Ecto neural progenitor cell (in vitro differentiated cells): Measurements from ENCODE around the gene ASB2.
A peak's percentile ranks its signal among the peaks of the same experiment; 100 is the strongest.

Source experiments
- DNase-seq: peaks from one replicate; pipeline ENCODE4 v3.0.0-alpha.2; 2018; ENCODE audit warnings: low spot score

The ASB2 gene

GRCh38 chr14:93946541-93947090 lies 29.8 kb downstream of the ASB2 start:
- DNase-seq, result no peak

GRCh38 chr14:93946104-93946503 lies 30.3 kb downstream of the ASB2 start:
- DNase-seq, result no peak

GRCh38 chr14:93945070-93945399 lies 31.3 kb downstream of the ASB2 start:
- DNase-seq, result no peak

- no peak for DNase-seq
Observed at GRCh38 chr14:93944348-93945069, 31.9 kb downstream of the ASB2 start.

DNA sequence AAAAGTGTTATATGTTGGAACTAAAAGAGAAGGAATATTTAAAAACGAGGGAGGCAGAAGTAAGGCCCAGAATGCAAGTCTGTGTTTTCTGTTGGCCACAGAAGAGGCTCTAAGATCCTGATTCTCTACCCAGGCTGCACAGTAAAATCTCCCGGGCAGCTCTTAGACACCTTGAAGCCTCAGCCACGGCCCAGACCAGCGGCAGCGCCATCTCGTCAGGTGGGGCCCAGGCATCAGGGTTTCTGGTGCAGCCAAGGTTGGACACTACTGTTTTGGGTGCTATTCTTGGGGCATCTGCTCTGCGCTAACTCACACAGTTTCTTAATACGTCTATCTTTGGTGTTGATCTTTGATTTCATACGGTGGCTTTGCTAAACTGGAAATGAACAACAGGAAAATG lies 32.4 kb downstream of the ASB2 start:
- DNase-seq, result no peak

DNA sequence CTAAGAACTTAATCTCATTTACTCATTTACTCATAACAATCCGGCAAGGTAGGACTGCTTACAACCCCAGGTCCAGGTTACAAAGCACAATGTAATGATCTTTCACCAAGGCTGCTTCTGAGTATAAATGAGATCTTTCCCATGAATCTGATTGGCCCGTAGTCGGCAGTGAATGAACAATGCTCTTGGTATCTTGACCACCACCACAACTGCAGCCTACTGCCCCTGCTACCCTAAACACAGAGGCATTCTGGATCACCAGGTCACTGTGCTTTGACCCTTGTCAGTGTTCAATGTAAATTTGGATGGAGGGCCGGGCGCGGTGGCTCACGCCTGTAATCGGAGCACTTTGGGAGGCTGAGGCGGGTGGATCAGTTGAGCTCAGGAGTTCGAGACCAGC lies 33.3 kb downstream of the ASB2 start:
- DNase-seq, result no peak

DNA sequence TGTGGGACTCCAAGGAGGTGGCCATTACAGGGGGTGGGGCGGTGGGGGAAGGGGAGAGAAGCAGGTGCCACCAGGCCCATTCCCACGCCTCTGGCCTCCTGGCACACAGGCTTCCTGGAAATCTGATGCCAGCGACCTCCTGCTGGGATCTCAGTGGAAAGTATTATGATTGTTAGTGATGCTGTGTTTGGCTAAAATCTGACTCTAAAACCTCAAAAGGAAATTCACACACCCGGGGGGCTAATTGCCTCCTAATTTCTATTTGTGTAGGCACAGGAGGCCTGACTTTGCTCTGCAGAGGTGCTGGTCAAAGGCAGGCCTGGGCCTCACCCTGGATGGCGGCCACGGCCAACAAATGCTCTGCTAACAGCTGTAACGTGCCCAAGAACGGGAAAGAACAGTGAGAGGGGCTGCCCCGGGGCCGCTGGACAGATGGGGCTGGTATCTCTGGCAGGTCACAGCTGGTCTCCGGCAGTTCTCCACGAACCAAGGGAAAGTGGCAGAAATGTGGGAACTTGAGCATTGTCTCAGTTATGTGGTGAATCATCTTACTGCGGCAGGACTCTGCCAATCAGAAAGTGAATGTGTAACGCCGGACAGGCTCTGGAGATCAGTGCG lies 35.0 kb downstream of the ASB2 start:
- DNase-seq, result no peak

- no peak for DNase-seq
Observed at GRCh38 chr14:93940437-93940836, 35.9 kb downstream of the ASB2 start.

DNA sequence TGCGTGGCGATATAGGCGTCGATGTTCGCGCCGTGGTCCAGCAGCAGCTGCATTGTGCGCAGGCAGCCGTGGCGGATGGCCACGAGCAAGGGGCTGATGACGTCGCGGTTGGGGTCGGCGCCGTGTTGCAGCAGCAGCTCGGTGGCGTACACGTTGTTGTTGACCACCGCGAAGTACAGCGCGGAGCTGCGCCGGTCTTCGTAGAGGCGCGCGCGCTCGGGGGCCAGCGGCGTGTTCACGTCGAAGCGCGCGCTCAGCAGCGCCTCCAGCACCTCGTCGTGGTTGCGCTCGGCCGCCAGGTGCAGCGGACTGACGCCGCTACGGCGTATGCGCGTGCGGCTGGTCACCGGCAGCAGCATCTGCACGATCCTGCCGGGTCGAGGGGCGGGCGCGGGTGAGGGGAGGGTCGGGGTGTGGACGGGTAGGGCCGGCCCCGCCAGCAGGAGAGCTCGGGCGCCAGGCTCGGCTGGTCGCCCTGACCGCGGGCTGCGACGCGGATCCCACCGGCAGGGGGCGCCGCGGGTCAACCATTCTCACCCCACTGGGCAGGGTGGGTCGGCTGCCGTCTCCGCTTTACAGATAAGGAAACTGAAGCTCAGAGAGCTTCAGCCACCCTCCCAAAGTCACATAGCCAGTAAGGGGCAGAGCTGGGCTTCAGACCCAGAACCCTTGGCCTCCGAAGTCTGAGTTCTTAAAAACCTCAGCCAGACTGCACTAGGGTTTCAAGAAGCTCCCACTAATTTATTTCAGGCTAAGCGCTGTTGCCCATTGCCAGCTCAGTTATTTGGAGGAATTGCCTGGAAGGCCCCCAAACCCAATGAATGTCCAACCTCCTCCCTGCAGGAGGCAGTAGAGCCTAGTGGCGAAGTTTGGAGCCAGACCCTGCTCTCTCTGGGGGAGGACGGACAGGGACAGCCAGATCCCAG lies 36.8 kb downstream of the ASB2 start:
- peak; percentile 96 for DNase-seq

GRCh38 chr14:93938751-93939303 lies 37.5 kb downstream of the ASB2 start:
- DNase-seq, result no peak

GRCh38 chr14:93937519-93937918 lies 38.9 kb downstream of the ASB2 start:
- DNase-seq, result no peak

- no peak for DNase-seq
Observed at GRCh38 chr14:93936926-93937325, 39.4 kb downstream of the ASB2 start.

DNA sequence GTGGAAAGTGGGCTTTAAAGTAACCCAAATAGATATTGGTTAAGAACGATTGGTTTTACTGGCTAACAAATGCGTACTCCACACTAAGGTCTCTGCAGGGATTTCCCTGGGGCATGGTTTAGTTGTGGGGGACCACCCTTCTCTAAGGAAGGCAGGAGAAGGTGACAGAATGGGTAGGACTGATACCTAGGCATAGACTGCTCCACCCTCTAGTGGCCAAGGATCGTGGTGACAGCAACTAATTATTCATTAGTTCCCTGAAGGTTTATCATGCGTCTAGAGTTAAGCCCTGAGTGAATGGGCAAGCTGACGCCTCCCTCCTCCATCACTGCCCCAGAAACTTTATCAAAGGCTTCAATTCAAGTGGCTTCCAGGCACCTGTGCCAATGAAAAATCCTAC lies 40.1 kb downstream of the ASB2 start:
- DNase-seq, result no peak

GRCh38 chr14:93935213-93935612 lies 41.2 kb downstream of the ASB2 start:
- DNase-seq, result no peak

- no peak for DNase-seq
Observed at GRCh38 chr14:93932642-93933041, 43.7 kb downstream of the ASB2 start.

DNA sequence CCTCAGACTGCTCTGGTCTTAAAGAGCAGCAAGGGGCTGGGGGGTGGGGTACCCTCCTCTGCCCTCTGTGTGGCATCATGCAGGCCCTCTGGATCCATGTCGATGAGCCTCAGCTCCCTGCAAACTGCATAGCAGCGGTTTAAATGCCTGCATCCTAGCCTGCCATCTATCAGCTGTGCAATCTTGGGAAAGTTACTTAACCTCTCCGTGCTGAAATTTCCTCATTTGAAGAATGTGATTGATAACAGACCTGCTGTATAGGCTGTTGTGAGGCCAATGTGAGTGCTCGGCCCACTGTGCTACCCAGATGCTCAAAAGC lies 45.4 kb downstream of the ASB2 start:
- no peak for DNase-seq

- DNase-seq, result no peak
Observed at GRCh38 chr14:93930296-93930988, 45.9 kb downstream of the ASB2 start.

GRCh38 chr14:93929657-93930056 lies 46.7 kb downstream of the ASB2 start:
- DNase-seq, result no peak

- DNase-seq, result no peak
Observed at GRCh38 chr14:93929048-93929535, 47.3 kb downstream of the ASB2 start.

GRCh38 chr14:93928184-93929047 lies 48.0 kb downstream of the ASB2 start:
- DNase-seq, result no peak

DNA sequence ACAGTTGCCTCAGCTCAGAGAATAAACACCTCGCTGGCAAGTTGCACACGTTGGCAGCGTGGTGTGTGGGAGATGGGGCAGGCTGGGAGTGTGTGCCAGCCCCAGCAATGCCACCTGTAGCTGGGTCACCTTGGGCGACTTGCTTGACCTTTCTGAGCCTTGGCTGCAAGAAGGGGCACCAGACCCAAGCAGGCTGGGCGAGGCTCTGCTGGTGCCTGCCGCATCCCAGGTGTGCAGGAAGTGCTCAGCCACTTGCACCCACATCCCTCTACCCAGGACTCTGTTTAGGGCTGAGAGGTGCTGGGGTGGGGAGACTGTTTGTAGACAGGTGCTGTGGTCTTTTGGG lies 48.6 kb downstream of the ASB2 start:
- DNase-seq, result no peak
